T47D (cell line): Measurements from ENCODE around the gene DGKH.
"Not testable (repeated sequence)": the region's sequence is repeated elsewhere in the genome, so short reads cannot be mapped to it uniquely, and the experiment has no call there.

ENCODE experiments used
- DNase-seq, 2 experiments: peaks; one replicate each; pipeline versions ENCODE4 v3.0.0 to v3.0.0-alpha.2; 2011 to 2012; ENCODE audit warnings: low read depth in 1 of 2, low spot score in 1 of 2
- JUND ChIP-seq: IDR thresholded peaks from 2 replicates; pipeline ENCODE4 v1.6.1; 2012; ENCODE audit warnings: low read depth
- in situ Hi-C: cut with HindIII; loops from 2 replicates; pipeline ENCODE4 v1.10.0; 2016; ENCODE audit warnings: low sequenced_read_pairs, low pct_unique_long_range_greater_than_20kb

The DGKH gene

GRCh38 chr13:42219876-42220275 lies 171.4 kb downstream of the DGKH start:
- TF ChIP-seq JUND = no peak
- in situ Hi-C loops = no loop called here
- DNase-seq = no peak

GRCh38 chr13:42221121-42221765 lies 172.8 kb downstream of the DGKH start:
- DNase-seq = no peak
- TF ChIP-seq JUND = no peak
- in situ Hi-C loops = no loop called here

- TF ChIP-seq JUND = no peak
- DNase-seq = no peak
- in situ Hi-C loops = no loop called here
Measured at GRCh38 chr13:42223681-42224080, 175.2 kb downstream of the DGKH start.

- in situ Hi-C loops = no loop called here
- TF ChIP-seq JUND = no peak
Measured at GRCh38 chr13:42225051-42225450, 176.6 kb downstream of the DGKH start.

GRCh38 chr13:42226759-42227158 lies 178.3 kb downstream of the DGKH start:
- in situ Hi-C loops, DNase-seq: not testable (repeated sequence)

More at GRCh38 chr13:42225051-42225450, 176.6 kb downstream of the DGKH start:
- DNase-seq = no peak

GRCh38 chr13:42228527-42228926 lies 180.1 kb downstream of the DGKH start:
- DNase-seq = no peak
- in situ Hi-C loops = no loop called here
- TF ChIP-seq JUND = no peak

GRCh38 chr13:42229287-42229686 lies 180.8 kb downstream of the DGKH start:
- in situ Hi-C loops = no loop called here
- TF ChIP-seq JUND = peak; percentile 60; the same call in 1 of the 2 replicates
- peak in 1 of 2 experiments; percentile 80 for DNase-seq

GRCh38 chr13:42232671-42233070 lies 184.2 kb downstream of the DGKH start:
- no peak for TF ChIP-seq JUND
- in situ Hi-C loops = no loop called here
- DNase-seq = no peak

- TF ChIP-seq JUND = no peak
- in situ Hi-C loops = no loop called here
- no peak for DNase-seq
Measured at GRCh38 chr13:42233726-42234125, 185.3 kb downstream of the DGKH start.

- no peak for DNase-seq
Measured at GRCh38 chr13:42239161-42239560, 190.7 kb downstream of the DGKH start.

GRCh38 chr13:42239644-42240043 lies 191.2 kb downstream of the DGKH start:
- no peak for TF ChIP-seq JUND
- DNase-seq = peak in 1 of 2 experiments; percentile 15
- in situ Hi-C loops = no loop called here

More at GRCh38 chr13:42239161-42239560, 190.7 kb downstream of the DGKH start:
- TF ChIP-seq JUND = no peak
- in situ Hi-C loops = no loop called here

- in situ Hi-C loops = no loop called here
- no peak for TF ChIP-seq JUND
- no peak for DNase-seq
Measured at GRCh38 chr13:42246541-42246940, 198.1 kb downstream of the DGKH start.

- DNase-seq = no peak
- no peak for TF ChIP-seq JUND
- in situ Hi-C loops = no loop called here
Measured at GRCh38 chr13:42247883-42248282, 199.4 kb downstream of the DGKH start.

- DNase-seq = no peak
- no peak for TF ChIP-seq JUND
- in situ Hi-C loops = no loop called here
Measured at GRCh38 chr13:42255886-42256285, 207.4 kb downstream of the DGKH start.
